Loucy (cell line): ENCODE data around the gene CYP46A1.

Experiments
- EZH2phosphoT487 ChIP-seq: fragments of 200-600 bp; IDR thresholded peaks from 2 replicates; pipeline ENCODE4 v1.6.1; 2018; ENCODE audit warnings: antibody characterized with exemption, mild to moderate bottlenecking, moderate library complexity, borderline replicate concordance
- TF ChIP-seq, protein P1 (sequence below): fragments of 200-600 bp; sonication (generic); conservative IDR thresholded peaks from 2 replicates; pipeline ENCODE4 v1.5.1; 2014; ENCODE audit warnings: mild to moderate bottlenecking, antibody characterized with exemption, low read length

DNA sequence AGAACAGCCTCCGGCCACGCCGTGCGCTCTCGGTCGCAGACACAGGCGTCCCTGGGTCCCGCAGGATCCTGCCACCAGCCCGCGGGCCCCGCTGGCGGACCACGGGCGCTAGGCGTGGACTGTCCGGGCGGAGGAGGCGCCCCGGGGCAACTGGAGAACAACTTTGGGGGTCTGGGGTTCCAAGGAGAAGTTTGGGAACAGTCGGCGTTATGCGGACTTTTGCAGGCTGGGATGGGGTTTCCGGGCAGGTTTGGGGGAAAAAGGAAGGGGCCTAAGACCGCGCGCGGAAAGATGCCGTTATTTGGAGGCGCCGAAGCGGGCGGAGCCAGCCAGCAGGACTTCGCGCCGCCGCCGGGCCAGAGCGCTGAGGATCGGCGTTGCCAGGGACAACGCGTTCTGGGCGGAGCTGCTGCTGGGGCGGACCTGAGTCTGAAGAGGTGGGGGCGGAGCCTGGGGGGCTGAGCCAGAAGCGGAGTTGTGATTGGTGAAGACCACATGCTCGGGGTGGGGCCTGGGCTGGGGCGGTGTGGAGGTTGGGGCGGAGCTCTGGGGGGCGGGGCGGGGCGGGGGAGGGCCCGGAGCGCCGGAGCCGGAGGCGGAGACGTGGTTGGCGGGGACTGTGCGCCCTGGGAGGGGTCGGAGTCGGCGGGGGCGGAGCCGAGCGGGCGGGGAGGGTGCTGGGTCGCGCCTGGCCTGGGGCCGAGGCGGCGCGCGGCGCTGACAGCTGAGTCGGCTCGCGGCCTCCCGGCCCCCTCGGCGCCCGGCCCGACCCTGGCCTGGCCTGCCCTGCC is at the start of gene CYP46A1:
- TF ChIP-seq, protein P1, sequence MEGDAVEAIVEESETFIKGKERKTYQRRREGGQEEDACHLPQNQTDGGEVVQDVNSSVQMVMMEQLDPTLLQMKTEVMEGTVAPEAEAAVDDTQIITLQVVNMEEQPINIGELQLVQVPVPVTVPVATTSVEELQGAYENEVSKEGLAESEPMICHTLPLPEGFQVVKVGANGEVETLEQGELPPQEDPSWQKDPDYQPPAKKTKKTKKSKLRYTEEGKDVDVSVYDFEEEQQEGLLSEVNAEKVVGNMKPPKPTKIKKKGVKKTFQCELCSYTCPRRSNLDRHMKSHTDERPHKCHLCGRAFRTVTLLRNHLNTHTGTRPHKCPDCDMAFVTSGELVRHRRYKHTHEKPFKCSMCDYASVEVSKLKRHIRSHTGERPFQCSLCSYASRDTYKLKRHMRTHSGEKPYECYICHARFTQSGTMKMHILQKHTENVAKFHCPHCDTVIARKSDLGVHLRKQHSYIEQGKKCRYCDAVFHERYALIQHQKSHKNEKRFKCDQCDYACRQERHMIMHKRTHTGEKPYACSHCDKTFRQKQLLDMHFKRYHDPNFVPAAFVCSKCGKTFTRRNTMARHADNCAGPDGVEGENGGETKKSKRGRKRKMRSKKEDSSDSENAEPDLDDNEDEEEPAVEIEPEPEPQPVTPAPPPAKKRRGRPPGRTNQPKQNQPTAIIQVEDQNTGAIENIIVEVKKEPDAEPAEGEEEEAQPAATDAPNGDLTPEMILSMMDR, result no peak
- TF ChIP-seq EZH2phosphoT487, result no peak
